Body of pancreas (tissue), 4 donors: ENCODE data around the gene CCDC158. TPM values are rescaled to one million over a fixed set of nuclear protein-coding genes. Genes with fewer than 3 reads are reported as not detected.

Source experiments
- ATAC-seq: fragments of 150-250 bp; one replicate; pipeline ENCODE4 v1.9.1; 2016
- DNase-seq, 4 donors: peaks; one replicate each; pipeline ENCODE4 v3.0.0-alpha.2; 2019
- H3K27ac ChIP-seq, 4 donors: fragments of 200-600 bp; sonication (generic); 1 replicate in 3 of 4; 2 replicates in 1 of 4; pipeline versions ENCODE4 v1.5.1 to v1.6.1; 2016 to 2019; ENCODE audit warnings: mild to moderate bottlenecking in 1 of 4, mixed read lengths in 1 of 4, moderate library complexity in 1 of 4
- H3K27me3 ChIP-seq, 2 donors: fragments of 200-600 bp; sonication (generic); one replicate each; pipeline ENCODE4 v1.6.0; 2016; ENCODE audit warnings: mild to moderate bottlenecking in 1 of 2
- H3K36me3 ChIP-seq, 2 donors: fragments of 200-600 bp; sonication (generic); replicated peaks in 1 of 2; 2 replicates each; pipeline ENCODE4 v1.5.1; 2016; ENCODE audit warnings: low read depth in 2 of 2; ENCODE audit not compliant: insufficient read depth in 1 of 2
- H3K4me1 ChIP-seq: fragments of 200-600 bp; sonication (generic); one replicate; pipeline ENCODE4 v1.6.0; 2016
- H3K4me3 ChIP-seq, 2 donors: fragments of 200-600 bp; sonication (generic); 1 replicate in 1 of 2; 2 replicates in 1 of 2; pipeline ENCODE4 v1.5.1; 2016 to 2019
- H3K9me3 ChIP-seq, 3 donors: fragments of 200-600 bp; sonication (generic); 1 replicate in 2 of 3; 2 replicates in 1 of 3; pipeline ENCODE4 v1.5.1; 2016
- CTCF ChIP-seq, 7 experiments: fragments of 450-650 bp in 4 of 7; fragments of 200-600 bp in 3 of 7; sonication (generic) in 3 of 7; IDR thresholded peaks; one replicate each; pipeline ENCODE4 v1.5.1; 2016 to 2019; ENCODE audit warnings: antibody characterized with exemption in 7 of 7
- POLR2A ChIP-seq, 3 donors: fragments of 450-650 bp; IDR thresholded peaks; one replicate each; pipeline ENCODE4 v1.6.1; 2016; ENCODE audit warnings: antibody characterized with exemption in 3 of 3, mild to moderate bottlenecking in 2 of 3
- WGBS, 2 donors: methylation state at CpG; one replicate each; pipeline ENCODE4 v1.1.5; 2017; 5-methylcytosine and 5-hydroxymethylcytosine counted together
- intact Hi-C: fragments of 100-400 bp; cut with DNase I; formaldehyde crosslinking; loops from one replicate; pipeline ENCODE4 v1.15.1; 2023
- total RNA-seq, 2 donors: library from RNA; depleted of rRNA; stranded (reverse); fragments of >200 nt; gene quantifications; one replicate each; pipeline ENCODE4 v1.1.0, GENCODE V29; 2016

CCDC158 gene
- total RNA-seq, 2 donors from 2014 or later = 0.99 to 1.3 TPM

- H3K36me3 ChIP-seq = no peaks in the 10 kb centered on the region
- H3K27ac ChIP-seq = no peak overlapping the region
- no peak overlapping the region for H3K4me3 ChIP-seq
- H3K27me3 ChIP-seq = no peaks in the 10 kb centered on the region
- DNase-seq (no peak), ATAC-seq (no peak)
- no peaks in the 10 kb centered on the region for H3K9me3 ChIP-seq
- TF ChIP-seq CTCF (IDR thresholded peaks at IDR 0.05) (no peak), POLR2A (IDR thresholded peaks at IDR 0.05) (no peak)
- intact Hi-C loops = no loop called here
- H3K4me1 ChIP-seq = no peaks in the 10 kb centered on the region
- WGBS, 2 donors = 85 to 88% methylated on average over 6 of the region's 6 CpGs
Measured at GRCh38 chr4:76385974-76386373, 35.0 kb downstream of the CCDC158 start.

GRCh38 chr4:76384052-76384451, 36.9 kb downstream of the CCDC158 start:
- ATAC-seq = no peak
- TF ChIP-seq CTCF (IDR thresholded peaks at IDR 0.05) (no peak), POLR2A (IDR thresholded peaks at IDR 0.05) (no peak)
- no peak overlapping the region for H3K27ac ChIP-seq
- DNase-seq = no peak
- no peaks in the 10 kb centered on the region for H3K36me3 ChIP-seq
- intact Hi-C loops = no loop called here
- no peaks in the 10 kb centered on the region for H3K9me3 ChIP-seq
- 78 to 86% methylated on average over 4 of the region's 4 CpGs for WGBS, 2 donors
- H3K27me3 ChIP-seq = no peaks in the 10 kb centered on the region
- no peak overlapping the region for H3K4me3 ChIP-seq
- no peaks in the 10 kb centered on the region for H3K4me1 ChIP-seq

- intact Hi-C loops = no loop called here
- Histone ChIP-seq H3K27me3 (no peaks in the 10 kb centered on the region), H3K36me3 (no peaks in the 10 kb centered on the region), H3K4me3 (no peak overlapping the region), H3K9me3 (no peaks in the 10 kb centered on the region), H3K4me1 (peaks cover 5% of the 10 kb centered on the region), H3K27ac (no peak overlapping the region)
- no peak for ATAC-seq
- no peak for DNase-seq
- 88 to 96% methylated on average over 2 of the region's 2 CpGs for WGBS, 2 donors
- TF ChIP-seq CTCF (IDR thresholded peaks at IDR 0.05) = no peak
- no peak for TF ChIP-seq POLR2A (IDR thresholded peaks at IDR 0.05)
Measured at GRCh38 chr4:76383001-76383400, 37.9 kb downstream of the CCDC158 start.

GRCh38 chr4:76381986-76382385, 39.0 kb downstream of the CCDC158 start:
- 86 to 97% methylated on average over 3 of the region's 3 CpGs for WGBS, 2 donors
- no peak for DNase-seq

More at GRCh38 chr4:76381986-76382385, 39.0 kb downstream of the CCDC158 start:
- no peaks in the 10 kb centered on the region for H3K27me3 ChIP-seq
- no peak for ATAC-seq
- no peaks in the 10 kb centered on the region for H3K9me3 ChIP-seq
- intact Hi-C loops = no loop called here
- TF ChIP-seq CTCF (IDR thresholded peaks at IDR 0.05) (no peak), POLR2A (IDR thresholded peaks at IDR 0.05) (no peak)
- no peak overlapping the region for H3K27ac ChIP-seq
- H3K4me3 ChIP-seq = no peak overlapping the region
- peaks cover 14% of the 10 kb centered on the region for H3K4me1 ChIP-seq
- no peaks in the 10 kb centered on the region for H3K36me3 ChIP-seq
